NOMO-1 (cell line): ENCODE measurements around the gene CDK5RAP3.

Experiments
- DNase-seq, 2 experiments: peaks; one replicate each; lab custom pipeline; 2025; ENCODE audit not compliant: unreplicated experiment in 2 of 2; lab: John Stamatoyannopoulos, UW

CDK5RAP3 gene

GRCh38 chr17:47946929-47947397 is 23.9 kb upstream of the CDK5RAP3 start:
- DNase-seq = peak in 1 of 2 experiments; percentile 70

DNA sequence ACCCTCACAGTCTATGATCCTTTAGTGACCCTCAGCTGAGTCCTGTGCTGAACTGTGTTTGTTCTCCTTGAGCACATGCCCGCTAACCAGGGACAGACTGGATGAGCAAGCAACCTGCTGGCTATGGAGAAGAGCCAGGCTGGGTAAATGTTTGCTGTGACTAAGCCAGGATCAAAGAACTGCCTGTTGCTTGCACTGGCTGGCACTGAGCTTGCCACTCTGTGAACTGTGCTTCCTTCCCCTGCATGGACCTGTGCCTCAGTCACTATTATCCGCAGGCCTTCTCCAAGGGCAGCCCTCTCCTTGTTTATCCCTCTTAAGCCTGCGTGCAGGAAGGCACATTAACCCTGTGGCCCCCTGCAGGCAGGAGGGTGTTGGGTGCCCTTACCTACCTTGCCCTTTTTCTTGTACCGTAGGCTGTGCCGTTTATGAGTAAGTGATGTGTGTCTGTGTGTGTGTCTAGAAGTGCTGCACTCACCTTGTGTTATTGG is 22.2 kb upstream of the CDK5RAP3 start:
- DNase-seq = no peak

- peak; percentile 67 to 70 for DNase-seq
These were observed 21.6 kb upstream of the CDK5RAP3 start for GRCh38 chr17:47949197-47949759.

- peak in 1 of 2 experiments; percentile 17 for DNase-seq
These were observed 21.0 kb upstream of the CDK5RAP3 start for GRCh38 chr17:47949946-47950345.

DNA sequence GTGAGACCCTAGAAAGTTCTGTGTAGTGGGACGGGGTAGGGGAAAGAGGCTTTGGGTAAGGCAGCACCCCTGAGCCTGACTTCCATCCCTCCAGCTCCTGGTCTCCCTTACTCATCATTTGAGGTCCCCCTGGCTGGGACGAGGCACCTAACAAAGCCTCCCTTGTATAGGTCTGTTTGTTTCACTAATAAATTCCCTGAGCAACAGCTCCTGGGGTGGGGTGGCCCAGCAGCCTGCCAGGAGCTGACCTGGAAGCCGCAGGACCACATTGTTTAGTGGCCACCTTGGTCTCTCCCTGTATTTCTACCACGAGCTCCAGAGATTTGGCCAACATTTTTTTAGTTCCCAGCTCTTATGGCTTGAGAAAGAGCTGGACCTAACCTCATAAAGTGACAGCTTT is 20.5 kb upstream of the CDK5RAP3 start:
- DNase-seq = no peak

GRCh38 chr17:47952171-47953021 is 18.5 kb upstream of the CDK5RAP3 start:
- no peak for DNase-seq

- DNase-seq = no peak
These were observed 17.0 kb upstream of the CDK5RAP3 start for GRCh38 chr17:47953909-47954308.

- no peak for DNase-seq
These were observed 15.1 kb upstream of the CDK5RAP3 start for GRCh38 chr17:47955497-47956461.

DNA sequence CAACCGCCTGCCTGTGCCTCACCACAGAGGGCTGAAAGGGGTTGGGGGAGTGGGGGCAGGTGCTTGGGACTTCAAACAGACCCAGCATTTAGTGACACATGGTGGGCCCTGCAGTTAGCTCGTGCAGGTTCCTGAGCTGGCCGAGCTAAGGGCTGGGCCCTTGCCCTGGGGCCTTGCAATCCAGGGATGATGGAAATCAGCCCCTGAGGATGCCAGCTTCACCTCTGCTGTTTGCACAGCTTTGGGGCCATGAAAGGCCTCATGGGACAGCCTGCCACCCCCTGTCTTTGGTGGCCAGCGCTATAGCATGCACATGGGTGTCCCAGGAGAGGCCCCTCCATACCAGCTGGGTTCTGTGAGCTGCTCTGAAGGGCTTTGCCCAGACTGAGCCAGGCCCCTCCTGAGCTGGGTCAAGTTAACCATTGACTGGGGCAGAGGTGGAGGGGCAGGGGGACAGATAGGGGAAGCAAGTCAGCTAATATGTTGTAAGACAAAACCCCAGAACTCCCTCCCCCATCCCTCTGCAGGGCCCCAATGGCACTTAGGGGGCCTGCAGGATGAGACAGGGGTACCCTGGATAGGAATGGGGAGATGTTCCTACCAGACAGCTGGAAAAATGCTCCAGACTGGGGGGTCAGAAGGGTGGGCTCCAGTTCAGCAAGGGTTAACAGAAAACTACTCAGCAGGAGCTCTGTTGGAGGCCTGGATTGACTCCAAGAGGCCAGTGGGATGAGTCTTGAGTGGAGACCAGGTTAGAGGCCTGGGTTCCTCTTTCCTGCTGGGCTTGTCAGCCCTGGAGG is 13.9 kb upstream of the CDK5RAP3 start:
- DNase-seq = no peak

DNA sequence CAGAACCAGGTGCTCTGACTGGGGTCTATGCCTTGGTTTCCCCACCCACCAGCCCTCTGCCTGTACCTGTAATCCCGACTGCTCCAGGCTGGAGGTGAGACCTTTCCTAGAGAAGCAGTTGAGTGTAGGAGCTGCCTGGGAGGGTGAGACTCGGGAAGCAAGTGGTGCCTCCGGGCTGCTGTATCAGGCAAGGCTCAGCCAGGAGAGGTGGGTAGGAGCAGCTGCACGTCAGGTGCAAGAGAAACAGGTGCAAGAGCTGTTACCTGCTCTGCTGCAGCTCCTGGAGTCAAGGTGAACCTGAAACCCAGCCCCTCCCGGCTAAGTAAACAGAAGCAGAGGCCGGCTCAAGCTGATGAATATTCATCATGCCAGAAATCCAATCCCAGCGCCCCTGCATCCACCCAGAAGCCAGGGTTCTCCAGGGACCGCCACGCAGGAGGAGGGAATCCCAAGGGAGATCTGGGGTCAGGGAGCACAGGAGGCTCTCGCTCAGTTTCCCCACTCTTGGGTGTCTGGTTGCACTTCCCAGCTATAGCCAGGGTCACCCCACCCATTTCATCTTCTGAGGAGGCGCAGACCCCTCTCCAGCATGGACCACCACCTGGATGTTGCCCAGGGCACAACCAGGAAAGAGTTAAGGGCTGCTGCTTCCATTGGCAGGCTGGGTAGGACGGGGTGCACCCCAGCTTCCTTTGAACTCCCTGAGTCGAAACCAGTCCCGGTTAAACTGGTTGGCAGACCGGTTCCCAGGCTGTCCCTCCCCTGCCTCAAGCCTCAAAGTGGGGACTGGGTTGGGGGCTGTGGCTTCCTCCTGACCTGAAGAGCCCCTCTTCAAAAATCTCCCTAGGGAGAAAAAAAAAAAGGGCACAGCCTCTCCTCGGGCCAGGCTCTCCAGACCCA is 13.1 kb upstream of the CDK5RAP3 start, which contains the start of gene PRR15L:
Gene PRR15L (minus strand): TSS at position 293 of the 900 bp plus-strand sequence. CDS start 4,649 bp downstream, outside the sequence.
- no peak for DNase-seq

DNA sequence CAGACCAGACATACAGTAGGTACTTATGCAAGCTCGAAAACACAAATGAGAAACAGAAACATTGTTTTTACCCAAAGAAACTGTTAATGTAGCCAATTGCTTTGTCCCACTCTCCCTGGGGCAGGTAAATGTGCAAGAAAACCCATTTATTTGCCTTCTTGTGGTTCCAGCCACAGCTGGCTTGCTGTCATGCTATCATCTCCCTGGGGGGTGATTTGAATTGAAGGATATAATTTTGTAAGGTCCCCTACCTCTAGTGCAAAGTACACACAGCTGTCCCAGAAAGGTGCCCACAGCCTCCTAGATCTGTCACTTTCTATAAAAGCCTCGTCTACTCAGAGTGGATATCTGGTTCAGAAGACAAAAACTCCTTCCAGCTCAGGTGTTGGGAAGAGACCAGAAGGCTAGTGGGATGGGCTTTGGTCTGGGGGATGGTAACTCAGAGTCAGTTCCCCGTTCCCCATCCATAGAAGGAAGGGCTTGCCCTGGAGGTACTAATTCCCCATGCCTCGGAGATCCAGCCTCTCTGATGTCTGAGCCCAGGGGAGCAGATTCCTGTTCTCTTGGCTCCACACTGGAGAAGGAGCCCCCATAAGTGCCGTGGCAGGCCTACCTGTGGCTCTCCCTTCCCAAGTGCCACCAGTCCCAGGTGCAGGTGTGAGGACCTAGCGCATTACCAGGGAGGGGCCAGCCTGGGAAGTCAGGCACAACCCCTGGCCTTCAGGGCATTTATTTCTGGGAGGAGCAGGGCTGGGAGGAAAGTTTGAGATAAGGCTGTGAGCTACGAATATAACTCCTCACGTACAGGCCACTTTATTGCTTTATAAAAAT is 10.9 kb upstream of the CDK5RAP3 start:
- no peak for DNase-seq

- DNase-seq = no peak
These were observed 9.5 kb upstream of the CDK5RAP3 start for GRCh38 chr17:47961406-47961805.

DNA sequence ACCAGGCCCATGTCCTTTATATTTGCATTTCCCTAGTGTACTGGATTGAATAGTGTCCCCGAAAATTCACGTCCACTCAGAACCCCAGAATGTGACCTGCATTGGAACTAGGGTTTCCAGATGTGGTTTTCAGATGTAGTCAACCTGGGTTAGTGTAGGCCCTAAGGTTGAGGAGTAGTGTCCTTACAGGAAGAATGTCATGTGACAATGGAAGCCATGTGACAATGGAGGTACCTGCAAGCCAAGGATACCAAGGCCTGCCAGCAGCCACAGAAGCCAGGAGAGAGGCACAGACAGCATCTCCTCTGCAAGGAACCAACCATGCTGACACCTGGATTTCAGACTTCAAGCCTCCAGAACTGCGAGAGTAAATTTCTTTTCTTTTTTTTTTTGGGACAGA is 8.0 kb upstream of the CDK5RAP3 start:
- DNase-seq = no peak

GRCh38 chr17:47964856-47965255 is 6.1 kb upstream of the CDK5RAP3 start:
- no peak for DNase-seq

- DNase-seq = no peak
These were observed 4.8 kb upstream of the CDK5RAP3 start for GRCh38 chr17:47966079-47966519.

DNA sequence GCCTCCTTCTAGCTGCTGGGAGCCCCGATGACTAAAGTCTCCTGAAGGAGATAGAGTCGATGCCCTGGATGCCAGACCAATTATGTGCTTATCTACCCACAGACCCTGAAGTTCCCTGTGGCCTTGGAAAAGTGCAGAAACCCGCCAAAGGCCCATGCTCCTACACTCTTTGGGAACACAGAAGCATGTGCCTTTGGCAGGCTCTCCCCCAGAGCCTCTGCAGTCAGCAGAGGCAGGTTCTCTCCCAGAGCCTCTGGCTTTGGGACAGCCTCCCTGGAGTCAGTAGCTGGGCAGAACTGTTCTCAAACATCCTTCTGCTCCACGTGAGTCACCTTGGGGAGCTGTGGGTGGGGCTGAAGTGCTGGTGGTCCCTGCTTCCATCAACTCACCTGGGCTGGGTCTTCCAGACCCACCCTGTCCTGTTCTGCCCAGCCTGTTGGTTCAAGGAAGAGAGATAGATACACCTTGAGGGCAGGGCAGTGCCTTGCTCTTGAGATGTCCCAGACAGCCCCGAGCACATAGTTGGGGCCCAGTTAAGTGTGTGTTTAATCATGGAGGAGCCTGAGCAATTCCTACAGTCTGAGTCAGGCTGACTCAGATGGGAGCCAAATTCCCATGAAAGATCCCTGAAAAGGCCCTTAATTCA is 3.2 kb upstream of the CDK5RAP3 start:
- no peak for DNase-seq

- DNase-seq = no peak
These were observed 2.1 kb upstream of the CDK5RAP3 start for GRCh38 chr17:47968836-47969235.
